ENCODE measurements around the gene NKD1. TPM values are rescaled to one million over a fixed set of nuclear protein-coding genes. Genes with fewer than 3 reads are reported as not detected.

NKD1 gene
- total and polyA plus RNA-seq, 8 donors, result 0.44 to 284 (median 2.1) TPM

DNA sequence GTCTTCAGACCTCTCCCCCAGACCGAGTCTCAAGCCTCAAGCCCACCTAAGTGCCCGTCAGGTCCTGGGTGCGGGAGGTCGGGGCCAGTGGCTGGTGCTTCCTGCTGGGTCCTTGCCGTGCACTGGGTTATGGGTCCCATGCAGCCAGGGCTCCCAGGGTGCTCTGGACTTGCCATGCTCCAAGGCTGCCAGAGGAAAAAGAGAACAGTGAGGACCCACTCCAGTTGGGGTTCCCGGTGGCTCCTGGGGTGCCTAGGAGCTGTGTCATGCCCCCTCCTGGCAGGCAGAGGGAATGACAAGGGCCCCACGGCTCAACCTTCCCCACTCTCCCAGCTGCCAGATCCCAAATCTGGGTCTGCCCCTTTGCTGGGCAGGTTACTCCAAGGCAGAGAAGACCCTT lies 129.2 kb downstream of the NKD1 start:
- Histone ChIP-seq H3K27ac (no peak overlapping the region), H3K9me3 (peaks cover 0 to 19% (median 16%) of the 10 kb centered on the region in 4 donors), H3K4me1 (peaks cover 0 to 8% (median 0%) of the 10 kb centered on the region in 4 donors), H3K36me3 (peaks cover 3 to 43% (median 26%) of the 10 kb centered on the region in 4 donors), H3K4me3 (no peak overlapping the region), H3K27me3 (peaks cover 0 to 10% (median 0%) of the 10 kb centered on the region in 3 donors)
- intact Hi-C loops (cut with DNase I; ENCODE audit: low total_unique reads), result no loop called here
- WGBS, 5 donors, result 70 to 81% (median 76%) methylated on average over 1 to 7 of the region's 7 CpGs
- no peak for TF ChIP-seq EP300 (IDR thresholded peaks at IDR 0.05)
- peak in 2 of 7 experiments; percentile 13 to 16 for TF ChIP-seq CTCF (IDR thresholded peaks at IDR 0.05)
- DNase-seq, result no peak

GRCh38 chr16:50678531-50678930 lies 130.3 kb downstream of the NKD1 start:
- Histone ChIP-seq H3K9me3 (peaks cover 0 to 8% (median 5%) of the 10 kb centered on the region in 4 donors), H3K27me3 (peaks cover 0 to 4% (median 0%) of the 10 kb centered on the region in 3 donors), H3K4me3 (no peak overlapping the region), H3K36me3 (peaks cover 3 to 33% (median 18%) of the 10 kb centered on the region in 4 donors), H3K27ac (no peak overlapping the region), H3K4me1 (peaks cover 0 to 17% (median 0%) of the 10 kb centered on the region in 4 donors)
- no peak for DNase-seq
- TF ChIP-seq POLR2A (IDR thresholded peaks at IDR 0.05) (no peak), CTCF (IDR thresholded peaks at IDR 0.05) (no peak), POLR2AphosphoS5 (IDR thresholded peaks at IDR 0.05) (no peak), EP300 (IDR thresholded peaks at IDR 0.05) (no peak)
- intact Hi-C loops (cut with DNase I; ENCODE audit: low total_unique reads), result no loop called here
- WGBS, 5 donors, result 57 to 65% (median 59%) methylated on average over 3 of the region's 3 CpGs

DNA sequence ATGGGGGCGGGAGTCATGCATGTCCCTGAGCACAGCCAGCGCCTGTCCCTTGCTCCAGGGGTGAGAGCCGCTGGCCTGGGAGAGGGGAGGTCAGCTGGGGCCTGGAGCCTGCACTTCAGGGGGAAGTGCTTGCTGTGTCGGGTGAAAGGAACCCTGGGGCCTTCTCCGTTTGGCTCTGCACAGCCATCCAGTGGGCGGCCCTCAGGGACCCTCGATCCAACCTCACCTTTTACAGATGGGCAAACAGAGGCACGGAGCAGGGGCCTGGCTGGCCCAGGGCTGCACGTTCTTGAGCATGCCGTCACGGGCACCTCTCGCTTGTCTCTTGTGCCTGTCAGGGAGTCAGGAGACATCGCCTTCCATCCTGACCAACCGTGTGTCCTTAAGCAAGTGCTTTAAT lies 131.1 kb downstream of the NKD1 start:
- Histone ChIP-seq H3K36me3 (peaks cover 0 to 26% (median 12%) of the 10 kb centered on the region in 4 donors), H3K27me3 (no peaks in the 10 kb centered on the region), H3K27ac (no peak overlapping the region), H3K9me3 (peaks cover 0 to under 1% (median 0%) of the 10 kb centered on the region in 4 donors), H3K4me1 (peaks cover 0 to 23% (median 0%) of the 10 kb centered on the region in 4 donors), H3K4me3 (peak overlapping the region in 1 of 4 donors; percentile 9)
- WGBS, 5 donors, result 82 to 89% (median 88%) methylated on average over 10 to 14 of the region's 14 CpGs
- DNase-seq, result no peak
- no peak for TF ChIP-seq EP300 (IDR thresholded peaks at IDR 0.05)
- no peak for TF ChIP-seq CTCF (IDR thresholded peaks at IDR 0.05)
- TF ChIP-seq POLR2AphosphoS5 (IDR thresholded peaks at IDR 0.05), result no peak
- no peak for TF ChIP-seq POLR2A (IDR thresholded peaks at IDR 0.05)
- intact Hi-C loops (cut with DNase I; ENCODE audit: low total_unique reads), result no loop called here

GRCh38 chr16:50679676-50680555 lies 131.7 kb downstream of the NKD1 start:
- H3K27ac ChIP-seq, result peak overlapping the region in 2 of 5 donors; percentile 76 to 77
- H3K27me3 ChIP-seq, result no peaks in the 10 kb centered on the region
- H3K4me3 ChIP-seq, result peak overlapping the region in 3 of 4 donors; percentile 35 to 41 (median 37)
- no peaks in the 10 kb centered on the region for H3K9me3 ChIP-seq
- DNase-seq, result no peak
- WGBS, 5 donors, result 73 to 94% (median 85%) methylated on average over 6 of the region's 6 CpGs
- intact Hi-C loops (cut with DNase I; ENCODE audit: low total_unique reads), result no loop called here
- TF ChIP-seq POLR2AphosphoS5 (IDR thresholded peaks at IDR 0.05) (no peak), CTCF (IDR thresholded peaks at IDR 0.05) (no peak), POLR2A (IDR thresholded peaks at IDR 0.05) (no peak), EP300 (IDR thresholded peaks at IDR 0.05) (no peak)
- peaks cover 0 to 19% (median 9%) of the 10 kb centered on the region in 4 donors for H3K36me3 ChIP-seq
- peaks cover 0 to 29% (median 0%) of the 10 kb centered on the region in 4 donors for H3K4me1 ChIP-seq

All from stomach (tissue), 9 donors.